Activated CD8-positive, alpha-beta T cell treated with anti-CD3 and anti-CD28 coated beads, Interleukin-2, amount 10 ng/mL, durations not matched to agents 7 days and 5 days (primary cell): Measurements from ENCODE around the gene ALG8. TPM values are rescaled to one million over a fixed set of nuclear protein-coding genes. Genes with fewer than 3 reads are reported as not detected.

Experiments
- ATAC-seq: fragments of 150-1000 bp; cut with Tn5 transposase; one replicate; pipeline ENCODE4 v1.10.0; 2021; ENCODE audit warnings: moderate library complexity
- CTCF ChIA-PET: fragments of 350-600 bp; sonication (Branson Sonifier 250); formaldehyde crosslinking; loops from one replicate; lab custom pipeline; 2021; ENCODE audit warnings: antibody characterized with exemption; lab: Charles Lee
- POLR2A ChIA-PET: fragments of 350-600 bp; sonication (Branson Sonifier 250); formaldehyde crosslinking; loops from one replicate; lab custom pipeline; 2021; ENCODE audit warnings: antibody characterized with exemption; lab: Charles Lee
- DNase-seq: peaks from one replicate; pipeline ENCODE4 v3.0.0-alpha.2; 2020
- H3K27ac Mint-ChIP-seq: one replicate; pipeline ENCODE4 v1.8.0; 2021; ENCODE audit warnings: mild to moderate bottlenecking, mixed read lengths
- H3K27me3 Mint-ChIP-seq: one replicate; pipeline ENCODE4 v1.8.0; 2021; ENCODE audit warnings: low read depth, mixed read lengths
- H3K36me3 Mint-ChIP-seq: one replicate; pipeline ENCODE4 v1.8.0; 2021; ENCODE audit warnings: low read depth, mixed read lengths
- H3K4me1 Mint-ChIP-seq: one replicate; pipeline ENCODE4 v1.8.0; 2021; ENCODE audit warnings: low read depth, mixed read lengths
- H3K4me3 Mint-ChIP-seq: one replicate; pipeline ENCODE4 v1.8.0; 2021; ENCODE audit warnings: mild to moderate bottlenecking, mixed read lengths
- H3K9me3 Mint-ChIP-seq: one replicate; pipeline ENCODE4 v1.8.0; 2022; ENCODE audit warnings: mixed read lengths; ENCODE audit not compliant: insufficient read depth
- total RNA-seq, 2 experiments: library from RNA; stranded (reverse); gene quantifications; one replicate each; pipeline ENCODE4 v1.2.3, GENCODE V29; 2021

ALG8 gene
- total RNA-seq, 2 experiments from 2014 or later = 49.9 to 51.7 TPM

GRCh38 chr11:78127403-78127802 is 12.0 kb downstream of the ALG8 start:
- Mint-ChIP-seq H3K9me3 (no peaks in the 10 kb centered on the region), H3K4me1 (no peaks in the 10 kb centered on the region), H3K27ac (no peak overlapping the region), H3K36me3 (peaks cover 9% of the 10 kb centered on the region), H3K27me3 (no peaks in the 10 kb centered on the region), H3K4me3 (no peak overlapping the region)
- ATAC-seq (no peak), DNase-seq (no peak)
- POLR2A ChIA-PET = no interaction called here
- CTCF ChIA-PET = no interaction called here

GRCh38 chr11:78112582-78113275 is 26.7 kb downstream of the ALG8 start:
- H3K9me3 Mint-ChIP-seq = no peaks in the 10 kb centered on the region
- DNase-seq = no peak
- CTCF ChIA-PET = no interaction called here
- no peak for ATAC-seq
- H3K27me3 Mint-ChIP-seq = no peaks in the 10 kb centered on the region
- peaks cover 34% of the 10 kb centered on the region for H3K36me3 Mint-ChIP-seq
- POLR2A ChIA-PET = interaction anchor here (0.6 kb wide), 1 partner anchor 1958 kb away, joined by 3 read pairs; no protein-coding TSS in a partner anchor
- H3K27ac Mint-ChIP-seq = no peak overlapping the region
- no peak overlapping the region for H3K4me3 Mint-ChIP-seq
- no peaks in the 10 kb centered on the region for H3K4me1 Mint-ChIP-seq

GRCh38 chr11:78111298-78111697 is 28.1 kb downstream of the ALG8 start:
- no peak overlapping the region for H3K27ac Mint-ChIP-seq
- no peak overlapping the region for H3K4me3 Mint-ChIP-seq
- ChIA-PET CTCF (no interaction called here), POLR2A (no interaction called here)
- H3K36me3 Mint-ChIP-seq = peaks cover 34% of the 10 kb centered on the region
- no peaks in the 10 kb centered on the region for H3K27me3 Mint-ChIP-seq
- ATAC-seq = no peak
- no peak for DNase-seq
- no peaks in the 10 kb centered on the region for H3K9me3 Mint-ChIP-seq
- H3K4me1 Mint-ChIP-seq = no peaks in the 10 kb centered on the region

- POLR2A ChIA-PET = no interaction called here
- DNase-seq (no peak), ATAC-seq (no peak)
- H3K27ac Mint-ChIP-seq = no peak overlapping the region
- CTCF ChIA-PET = no interaction called here
- H3K36me3 Mint-ChIP-seq = peaks cover 35% of the 10 kb centered on the region
- no peaks in the 10 kb centered on the region for H3K27me3 Mint-ChIP-seq
- H3K4me3 Mint-ChIP-seq = no peak overlapping the region
- H3K4me1 Mint-ChIP-seq = no peaks in the 10 kb centered on the region
- H3K9me3 Mint-ChIP-seq = no peaks in the 10 kb centered on the region
These were observed 28.6 kb downstream of the ALG8 start for GRCh38 chr11:78110830-78111229.

- no peak overlapping the region for H3K27ac Mint-ChIP-seq
- peaks cover 37% of the 10 kb centered on the region for H3K36me3 Mint-ChIP-seq
- ATAC-seq (no peak), DNase-seq (no peak)
- H3K4me3 Mint-ChIP-seq = no peak overlapping the region
- H3K27me3 Mint-ChIP-seq = no peaks in the 10 kb centered on the region
- POLR2A ChIA-PET = no interaction called here
- no peaks in the 10 kb centered on the region for H3K4me1 Mint-ChIP-seq
- CTCF ChIA-PET = no interaction called here
- H3K9me3 Mint-ChIP-seq = no peaks in the 10 kb centered on the region
These were observed 29.1 kb downstream of the ALG8 start for GRCh38 chr11:78110351-78110750.

- no peak overlapping the region for H3K4me3 Mint-ChIP-seq
- H3K27ac Mint-ChIP-seq = no peak overlapping the region
- POLR2A ChIA-PET = interaction anchor here (0.6 kb wide), 1 partner anchor 232 kb away, joined by 3 read pairs; no protein-coding TSS in a partner anchor
- no peak for ATAC-seq
- H3K4me1 Mint-ChIP-seq = no peaks in the 10 kb centered on the region
- no peaks in the 10 kb centered on the region for H3K27me3 Mint-ChIP-seq
- no peaks in the 10 kb centered on the region for H3K9me3 Mint-ChIP-seq
- no peak for DNase-seq
- CTCF ChIA-PET = no interaction called here
- H3K36me3 Mint-ChIP-seq = peaks cover 37% of the 10 kb centered on the region
These were observed 30.1 kb downstream of the ALG8 start for GRCh38 chr11:78109081-78110015.

GRCh38 chr11:78100676-78101472 is 38.6 kb downstream of the ALG8 start:
- H3K9me3 Mint-ChIP-seq = no peaks in the 10 kb centered on the region
- CTCF ChIA-PET = no interaction called here

GRCh38 chr11:78100261-78100660 is 39.2 kb downstream of the ALG8 start:
- no peaks in the 10 kb centered on the region for H3K27me3 Mint-ChIP-seq
- no peaks in the 10 kb centered on the region for H3K4me1 Mint-ChIP-seq
- POLR2A ChIA-PET = no interaction called here
- no peaks in the 10 kb centered on the region for H3K9me3 Mint-ChIP-seq
- no peak for DNase-seq
- H3K27ac Mint-ChIP-seq = no peak overlapping the region
- H3K4me3 Mint-ChIP-seq = no peak overlapping the region
- ATAC-seq = no peak
- H3K36me3 Mint-ChIP-seq = peaks cover 37% of the 10 kb centered on the region
- CTCF ChIA-PET = no interaction called here

More at GRCh38 chr11:78100676-78101472, 38.6 kb downstream of the ALG8 start:
- POLR2A ChIA-PET = no interaction called here
- H3K36me3 Mint-ChIP-seq = peaks cover 36% of the 10 kb centered on the region
- DNase-seq = no peak
- H3K4me1 Mint-ChIP-seq = no peaks in the 10 kb centered on the region
- no peak for ATAC-seq
- H3K27ac Mint-ChIP-seq = peak overlapping the region; percentile 30
- no peaks in the 10 kb centered on the region for H3K27me3 Mint-ChIP-seq
- no peak overlapping the region for H3K4me3 Mint-ChIP-seq

- DNase-seq (no peak), ATAC-seq (no peak)
- CTCF ChIA-PET = no interaction called here
- Mint-ChIP-seq H3K27ac (no peak overlapping the region), H3K4me3 (no peak overlapping the region), H3K4me1 (peaks cover 4% of the 10 kb centered on the region), H3K9me3 (no peaks in the 10 kb centered on the region), H3K36me3 (peaks cover 42% of the 10 kb centered on the region), H3K27me3 (no peaks in the 10 kb centered on the region)
- POLR2A ChIA-PET = no interaction called here
These were observed 39.8 kb downstream of the ALG8 start for GRCh38 chr11:78099666-78100065.

GRCh38 chr11:78097666-78098385 is 41.6 kb downstream of the ALG8 start:
- DNase-seq (no peak), ATAC-seq (no peak)
- H3K27me3 Mint-ChIP-seq = no peaks in the 10 kb centered on the region
- ChIA-PET POLR2A (no interaction called here), CTCF (no interaction called here)
- peaks cover 52% of the 10 kb centered on the region for H3K36me3 Mint-ChIP-seq
- H3K9me3 Mint-ChIP-seq = no peaks in the 10 kb centered on the region
- H3K4me1 Mint-ChIP-seq = peaks cover 12% of the 10 kb centered on the region
- H3K4me3 Mint-ChIP-seq = no peak overlapping the region
- no peak overlapping the region for H3K27ac Mint-ChIP-seq

GRCh38 chr11:78094250-78094649 is 45.2 kb downstream of the ALG8 start:
- DNase-seq = peak; percentile 42
- ATAC-seq = peak; percentile 84

More at GRCh38 chr11:78094250-78094649, 45.2 kb downstream of the ALG8 start:
- CTCF ChIA-PET = interaction anchor here (1.4 to 2.7 kb wide), 2 partner anchors 17 to 45 kb away, joined by 5 to 10 read pairs; partner anchors contain the start of gene ALG8
- Mint-ChIP-seq H3K27ac (peak overlapping the region; percentile 78), H3K4me3 (no peak overlapping the region), H3K4me1 (peaks cover 12% of the 10 kb centered on the region), H3K36me3 (peaks cover 33% of the 10 kb centered on the region), H3K9me3 (no peaks in the 10 kb centered on the region), H3K27me3 (no peaks in the 10 kb centered on the region)
- POLR2A ChIA-PET = interaction anchor here (1.2 kb wide), 1 partner anchor 14 kb away, joined by 6 read pairs; the partner anchor contains the start of gene NDUFC2
